Activated naive CD4-positive, alpha-beta T cell treated with anti-CD3 and anti-CD28 coated beads, Interleukin-2, amount 50 U/mL, for 24 hours (primary cell): ENCODE data around the gene PDS5B.
A peak's percentile ranks its signal among the peaks of the same experiment; 100 is the strongest.
"Not testable (repeated sequence)": the region's sequence is repeated elsewhere in the genome, so short reads cannot be mapped to it uniquely, and the experiment has no call there.

Experiments
- H3K27ac Mint-ChIP-seq: one replicate; pipeline ENCODE4 v1.8.0; 2021; ENCODE audit warnings: mild to moderate bottlenecking, mixed read lengths
- H3K27me3 Mint-ChIP-seq: one replicate; pipeline ENCODE4 v1.8.0; 2021; ENCODE audit warnings: mixed read lengths
- H3K36me3 Mint-ChIP-seq: one replicate; pipeline ENCODE4 v1.8.0; 2021; ENCODE audit warnings: mixed read lengths
- H3K4me1 Mint-ChIP-seq: one replicate; pipeline ENCODE4 v1.8.0; 2021; ENCODE audit warnings: mixed read lengths
- H3K4me3 Mint-ChIP-seq: one replicate; pipeline ENCODE4 v1.8.0; 2021; ENCODE audit warnings: mild to moderate bottlenecking, mixed read lengths
- H3K9me3 Mint-ChIP-seq: one replicate; pipeline ENCODE4 v1.8.0; 2021; ENCODE audit warnings: mixed read lengths

PDS5B gene

DNA sequence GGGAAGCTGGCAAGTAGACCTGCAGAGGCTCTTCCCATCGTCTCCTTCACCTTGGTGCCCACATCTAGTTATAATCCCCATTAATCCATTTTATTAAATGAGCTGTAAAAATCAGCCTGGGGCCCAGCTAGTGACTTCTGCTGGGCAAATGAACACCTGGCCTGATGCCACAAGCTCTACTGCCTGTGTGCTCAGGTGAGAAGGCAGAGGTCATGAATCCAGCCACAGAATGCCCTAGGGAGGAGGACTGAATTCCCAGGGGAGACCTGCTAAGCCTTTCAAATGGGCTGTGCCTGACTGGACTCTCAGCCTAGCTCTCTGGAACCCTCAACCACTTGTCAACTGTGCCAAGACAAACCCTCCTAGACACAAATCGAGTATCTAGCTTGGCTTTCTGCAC is 74.0 kb downstream of the PDS5B start:
- Mint-ChIP-seq H3K4me3 (no peak overlapping the region), H3K4me1 (peaks cover 22% of the 10 kb centered on the region), H3K9me3 (no peaks in the 10 kb centered on the region), H3K27ac (no peak overlapping the region), H3K27me3 (no peaks in the 10 kb centered on the region), H3K36me3 (peaks cover 33% of the 10 kb centered on the region)

DNA sequence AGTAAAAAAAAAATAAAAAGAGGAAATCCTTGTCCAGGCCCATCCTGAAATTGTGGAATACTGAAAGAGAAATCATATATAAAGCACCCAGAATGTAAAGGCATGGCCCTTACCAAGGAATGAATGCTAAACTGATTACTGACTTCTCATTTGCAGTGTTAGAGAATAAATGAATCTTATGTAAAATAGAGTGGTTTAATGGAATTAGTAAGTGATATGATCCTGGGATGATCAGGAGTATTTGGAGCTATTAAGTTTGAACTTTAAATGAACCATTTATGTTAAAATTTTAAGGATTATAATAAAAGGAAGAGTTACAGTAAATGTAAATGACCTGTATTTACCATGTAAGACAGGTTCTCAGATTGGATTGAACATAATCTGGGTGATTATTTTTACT is 75.4 kb downstream of the PDS5B start:
- no peaks in the 10 kb centered on the region for H3K27me3 Mint-ChIP-seq
- H3K27ac Mint-ChIP-seq = no peak overlapping the region
- H3K4me3 Mint-ChIP-seq = no peak overlapping the region
- peaks cover 26% of the 10 kb centered on the region for H3K36me3 Mint-ChIP-seq
- peaks cover 18% of the 10 kb centered on the region for H3K4me1 Mint-ChIP-seq
- H3K9me3 Mint-ChIP-seq = no peaks in the 10 kb centered on the region

DNA sequence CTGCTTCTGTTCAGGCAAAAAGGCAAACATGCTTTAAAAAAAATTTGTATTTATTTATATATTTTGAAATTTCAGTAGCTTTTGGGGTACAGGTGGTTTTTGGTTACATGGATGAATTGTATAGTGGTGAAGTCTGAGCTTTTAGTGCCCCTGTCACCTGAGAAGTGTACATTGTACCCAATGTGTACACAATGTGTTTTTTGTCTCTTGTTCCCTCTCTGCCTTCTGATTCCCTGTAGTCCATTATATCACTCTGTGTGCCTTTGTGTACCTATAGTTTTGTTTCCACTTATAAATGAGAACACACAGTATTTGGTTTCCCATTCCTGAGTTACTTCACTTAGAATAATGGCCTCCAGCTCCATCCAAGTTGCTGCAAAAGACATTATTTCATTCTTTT is 77.4 kb downstream of the PDS5B start:
- Mint-ChIP-seq H3K4me1 (peaks cover 14% of the 10 kb centered on the region), H3K4me3 (no peak overlapping the region), H3K36me3 (peaks cover 17% of the 10 kb centered on the region), H3K27ac (no peak overlapping the region), H3K27me3 (no peaks in the 10 kb centered on the region), H3K9me3 (no peaks in the 10 kb centered on the region)

DNA sequence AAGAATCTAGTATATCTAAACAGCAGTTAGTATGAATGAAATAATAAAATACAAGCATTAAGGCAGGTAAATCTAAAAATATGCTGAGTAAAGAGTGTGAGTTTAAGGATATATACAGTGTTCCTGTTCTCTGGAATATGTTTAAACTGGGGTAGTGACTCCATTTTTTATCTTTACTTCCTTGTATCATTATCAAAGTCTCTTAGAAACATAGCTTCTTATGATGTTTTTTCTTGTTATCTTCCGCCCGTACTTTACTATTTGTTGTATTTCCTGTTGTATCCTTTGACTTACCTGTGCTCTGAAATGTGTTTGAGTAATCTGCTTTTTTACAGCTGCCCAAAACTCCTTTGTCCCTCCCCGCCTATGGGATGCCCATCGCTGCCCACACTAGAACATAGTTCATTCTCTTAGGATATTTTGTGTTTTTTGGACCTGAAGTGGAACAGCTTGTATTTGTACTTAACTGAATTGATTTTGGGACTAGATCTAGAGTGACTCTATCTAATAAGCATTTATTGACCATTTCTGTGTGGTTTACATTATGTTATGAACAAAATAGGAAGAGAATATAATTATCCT is 80.8 kb downstream of the PDS5B start:
- no peaks in the 10 kb centered on the region for H3K27me3 Mint-ChIP-seq
- no peaks in the 10 kb centered on the region for H3K9me3 Mint-ChIP-seq
- no peak overlapping the region for H3K4me3 Mint-ChIP-seq
- no peak overlapping the region for H3K27ac Mint-ChIP-seq
- H3K36me3 Mint-ChIP-seq = peaks cover 14% of the 10 kb centered on the region
- H3K4me1 Mint-ChIP-seq = peaks cover 18% of the 10 kb centered on the region

DNA sequence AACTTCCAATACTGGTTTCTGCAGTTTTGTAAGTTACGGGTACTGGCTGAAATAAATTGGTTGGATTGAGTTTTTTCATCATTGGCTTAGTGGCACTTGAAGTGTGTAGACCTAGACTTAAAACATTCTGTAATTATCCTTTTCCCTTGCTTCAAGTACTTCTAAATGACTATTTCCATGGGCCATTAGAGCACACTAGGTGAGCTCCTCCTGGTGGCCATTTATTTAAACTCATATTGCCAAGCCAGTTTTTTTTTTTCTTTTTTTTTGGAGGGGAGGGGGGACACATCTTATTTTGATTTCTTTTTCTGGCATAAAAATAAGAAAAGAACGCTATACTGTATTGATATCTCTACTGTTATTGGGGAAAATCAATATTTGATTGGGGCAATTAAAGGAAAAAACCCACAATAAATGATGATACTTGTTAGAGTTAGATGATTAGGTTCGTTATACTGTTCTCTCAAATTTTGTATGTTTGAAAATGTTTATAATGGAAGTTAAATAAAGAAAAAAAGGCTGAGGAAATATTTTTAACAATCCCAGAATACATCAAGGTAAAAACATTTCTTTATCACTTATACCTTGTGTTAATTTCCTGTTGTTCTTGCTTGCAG is 82.9 kb downstream of the PDS5B start:
- peaks cover 18% of the 10 kb centered on the region for H3K4me1 Mint-ChIP-seq
- no peak overlapping the region for H3K27ac Mint-ChIP-seq
- peaks cover 12% of the 10 kb centered on the region for H3K36me3 Mint-ChIP-seq
- H3K27me3 Mint-ChIP-seq = no peaks in the 10 kb centered on the region
- H3K9me3 Mint-ChIP-seq = no peaks in the 10 kb centered on the region
- no peak overlapping the region for H3K4me3 Mint-ChIP-seq

DNA sequence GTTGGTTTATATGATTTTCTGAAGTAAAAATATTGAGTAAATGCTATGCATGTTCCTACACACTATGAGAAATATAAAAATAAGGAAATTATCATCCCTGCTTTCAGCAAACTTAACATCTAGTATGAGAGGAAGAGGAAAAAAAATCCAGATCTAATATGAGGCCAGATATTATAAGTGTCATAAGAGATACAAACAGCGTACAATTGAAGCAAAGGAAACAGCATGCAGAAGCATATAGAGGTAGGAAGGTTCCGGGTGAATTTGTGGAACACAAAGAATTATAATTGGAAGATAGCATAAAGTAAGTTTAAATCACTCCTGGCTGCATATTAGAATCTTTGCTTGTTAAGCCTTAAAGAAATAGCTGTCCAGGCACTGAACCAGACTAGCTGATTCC is 88.3 kb downstream of the PDS5B start:
- peaks cover 27% of the 10 kb centered on the region for H3K36me3 Mint-ChIP-seq
- no peak overlapping the region for H3K4me3 Mint-ChIP-seq
- H3K27ac Mint-ChIP-seq = no peak overlapping the region

DNA sequence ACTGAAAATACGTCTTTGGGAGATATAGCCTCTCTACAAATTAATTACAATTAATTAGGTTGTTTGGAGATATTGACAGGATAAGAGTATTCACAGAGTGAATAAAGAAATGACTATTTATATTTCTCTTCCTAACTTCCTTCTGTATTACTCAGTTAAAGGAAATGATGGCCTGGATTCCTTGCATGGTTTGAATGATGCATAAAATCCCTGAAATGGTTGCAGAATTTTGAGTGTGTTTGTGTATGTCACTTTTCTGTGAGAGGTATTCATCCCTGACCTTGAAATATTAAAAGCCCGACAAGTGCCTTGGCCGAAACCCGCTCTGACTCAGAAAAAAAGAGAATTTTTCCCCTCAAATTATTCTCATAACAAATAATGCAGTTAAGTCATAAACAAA is 90.0 kb downstream of the PDS5B start:
- Mint-ChIP-seq H3K4me1 (no peaks in the 10 kb centered on the region), H3K27ac (no peak overlapping the region), H3K9me3 (no peaks in the 10 kb centered on the region), H3K36me3 (peaks cover 32% of the 10 kb centered on the region), H3K4me3 (no peak overlapping the region), H3K27me3 (no peaks in the 10 kb centered on the region)

More for the DNA sequence above, 88.3 kb downstream of the PDS5B start:
- Mint-ChIP-seq H3K27me3 (no peaks in the 10 kb centered on the region), H3K4me1 (no peaks in the 10 kb centered on the region), H3K9me3 (no peaks in the 10 kb centered on the region)

DNA sequence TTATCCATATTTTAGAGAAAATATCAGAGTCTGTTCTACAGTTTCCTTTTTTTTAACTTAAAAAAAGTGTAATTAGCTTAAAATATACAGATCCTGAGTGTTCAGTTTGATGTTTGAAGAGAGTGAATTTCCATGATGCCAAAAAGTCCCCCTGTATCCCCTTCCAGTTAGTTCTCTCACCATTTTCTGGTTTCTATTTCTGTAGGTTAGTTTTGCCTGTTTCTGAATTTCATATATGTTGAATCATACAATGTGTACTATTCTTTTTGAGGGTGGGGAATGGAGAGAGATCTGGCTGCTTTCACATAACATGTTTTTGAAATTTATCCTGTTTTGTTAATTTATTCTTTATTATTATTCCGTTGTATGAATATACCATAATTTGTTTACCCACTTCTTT is 95.9 kb downstream of the PDS5B start:
- Mint-ChIP-seq H3K27me3 (no peaks in the 10 kb centered on the region), H3K9me3 (no peaks in the 10 kb centered on the region), H3K36me3 (peaks cover 34% of the 10 kb centered on the region), H3K4me3 (no peak overlapping the region), H3K4me1 (peaks cover 5% of the 10 kb centered on the region), H3K27ac (peak overlapping the region; percentile 18)

DNA sequence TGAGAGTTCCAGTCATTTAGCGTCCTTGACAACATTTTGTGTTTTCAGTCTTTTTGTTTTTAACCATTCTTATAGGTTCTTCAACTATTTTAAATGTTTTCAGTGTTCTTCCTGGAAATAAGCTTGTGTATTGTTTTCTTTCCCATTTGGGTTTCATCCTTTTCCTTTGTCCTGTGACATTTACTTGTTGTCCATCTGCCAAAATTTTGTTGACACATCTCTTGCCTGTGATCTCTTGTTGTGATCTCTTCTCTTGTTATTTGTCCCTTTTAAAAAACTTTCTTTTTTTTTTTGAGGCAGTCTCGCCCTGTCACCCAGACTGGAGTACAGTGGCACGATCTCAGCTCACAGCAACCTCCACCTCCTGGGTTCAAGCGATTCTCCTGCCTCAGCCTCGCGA is 96.5 kb downstream of the PDS5B start:
- peaks cover 5% of the 10 kb centered on the region for H3K4me1 Mint-ChIP-seq
- H3K9me3 Mint-ChIP-seq = no peaks in the 10 kb centered on the region
- peaks cover 31% of the 10 kb centered on the region for H3K36me3 Mint-ChIP-seq
- no peak overlapping the region for H3K4me3 Mint-ChIP-seq
- no peak overlapping the region for H3K27ac Mint-ChIP-seq
- no peaks in the 10 kb centered on the region for H3K27me3 Mint-ChIP-seq

DNA sequence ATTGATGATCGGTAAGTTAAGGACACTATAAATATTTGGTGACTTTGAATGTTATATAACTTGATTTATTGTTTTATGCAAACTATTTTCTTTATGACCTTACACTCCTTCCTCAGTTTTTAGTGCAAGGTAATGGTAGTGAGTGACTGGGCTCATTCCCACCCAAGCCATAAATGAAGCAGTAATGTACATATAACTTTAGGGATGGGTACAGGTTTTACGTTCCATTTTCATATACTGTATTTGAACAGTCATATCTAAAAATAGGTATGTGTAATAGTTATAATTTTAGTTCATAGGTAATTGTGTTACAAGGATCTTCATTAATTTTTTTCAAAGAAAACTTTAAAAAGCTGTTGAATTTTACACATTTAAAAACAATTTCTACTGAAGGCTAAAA is 101.0 kb downstream of the PDS5B start:
- Mint-ChIP-seq H3K4me1 (peaks cover 2% of the 10 kb centered on the region), H3K4me3 (no peak overlapping the region)

DNA sequence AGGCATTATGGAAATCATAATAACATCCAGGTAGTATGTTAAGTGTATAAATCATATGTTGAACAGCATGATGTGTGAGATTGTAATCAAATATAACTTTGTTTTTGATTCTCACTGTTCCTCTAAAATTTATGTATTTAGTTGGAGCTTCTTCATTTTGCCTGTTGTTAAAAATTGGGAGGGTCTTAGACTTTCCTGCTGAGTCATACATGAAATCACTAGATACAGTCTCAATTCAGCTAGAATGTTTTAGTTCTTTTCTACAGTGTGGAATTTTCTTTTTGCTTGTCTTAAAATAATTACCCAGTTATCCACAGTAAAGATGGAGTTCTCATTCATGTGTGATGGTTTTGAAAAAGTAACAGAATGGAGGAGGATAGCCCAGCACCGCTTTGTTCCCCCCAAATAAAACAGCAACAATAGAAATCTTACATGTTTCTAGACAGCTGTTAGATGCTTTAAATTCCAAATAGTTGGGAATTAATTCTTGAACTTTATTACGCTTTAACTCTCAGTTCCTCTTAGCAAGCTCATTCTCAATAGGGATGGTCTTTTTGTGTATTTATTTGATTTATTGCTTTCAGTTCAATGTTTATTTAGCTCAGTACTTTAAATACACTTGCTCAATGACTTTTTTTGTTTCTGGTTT is 109.5 kb downstream of the PDS5B start:
- Mint-ChIP-seq H3K27ac (no peak overlapping the region), H3K27me3 (no peaks in the 10 kb centered on the region), H3K4me1 (no peaks in the 10 kb centered on the region), H3K9me3 (no peaks in the 10 kb centered on the region), H3K36me3 (peaks cover 11% of the 10 kb centered on the region), H3K4me3 (no peak overlapping the region)

More for the DNA sequence above, 101.0 kb downstream of the PDS5B start:
- Mint-ChIP-seq H3K27me3 (no peaks in the 10 kb centered on the region), H3K9me3 (no peaks in the 10 kb centered on the region), H3K36me3 (peaks cover 18% of the 10 kb centered on the region), H3K27ac (no peak overlapping the region)

DNA sequence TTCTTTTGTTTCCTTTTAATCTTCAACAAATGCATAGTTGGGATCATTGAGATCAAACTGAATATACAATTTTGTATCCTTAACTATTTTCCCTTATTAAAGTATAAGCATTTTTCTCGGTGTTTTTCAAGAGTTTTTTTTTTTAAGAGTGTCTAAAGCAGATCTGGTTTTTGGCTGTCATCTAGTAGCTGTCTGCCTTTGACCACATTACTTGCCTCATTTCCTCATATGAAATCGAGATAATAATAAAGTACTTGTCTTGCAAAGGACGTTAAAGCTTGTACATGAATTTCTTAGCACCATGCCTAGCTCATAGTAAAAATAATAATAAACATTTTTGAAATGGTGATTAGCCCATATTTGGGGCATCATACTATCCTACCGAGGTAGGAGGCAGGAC is 121.2 kb downstream of the PDS5B start:
- Mint-ChIP-seq H3K9me3 (peaks cover 2% of the 10 kb centered on the region), H3K36me3 (peaks cover 25% of the 10 kb centered on the region), H3K4me1 (peaks cover 14% of the 10 kb centered on the region), H3K27ac (no peak overlapping the region), H3K4me3 (no peak overlapping the region), H3K27me3 (no peaks in the 10 kb centered on the region)

DNA sequence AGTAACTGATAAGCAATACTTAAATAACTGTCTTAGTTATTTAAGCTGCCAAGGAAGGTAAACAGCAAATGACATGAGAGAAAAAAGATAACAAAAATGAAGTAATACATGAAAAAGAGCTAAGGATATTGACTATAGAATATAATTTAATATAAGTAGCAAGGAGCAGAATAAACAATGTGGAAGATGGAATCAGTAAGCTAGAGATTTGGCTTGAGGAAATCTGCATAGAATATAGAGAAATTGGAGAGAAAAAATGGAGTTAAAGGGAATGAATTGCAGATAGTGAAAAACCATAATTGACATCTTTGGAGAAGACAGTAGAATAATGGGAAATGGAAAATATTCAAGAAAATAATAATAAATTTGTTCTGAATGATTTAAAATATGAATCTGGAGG is 127.1 kb downstream of the PDS5B start:
- Mint-ChIP-seq H3K27me3 (no peaks in the 10 kb centered on the region), H3K4me3 (no peak overlapping the region), H3K27ac (no peak overlapping the region), H3K4me1 (no peaks in the 10 kb centered on the region), H3K36me3 (peaks cover 35% of the 10 kb centered on the region), H3K9me3 (peaks cover 5% of the 10 kb centered on the region)

DNA sequence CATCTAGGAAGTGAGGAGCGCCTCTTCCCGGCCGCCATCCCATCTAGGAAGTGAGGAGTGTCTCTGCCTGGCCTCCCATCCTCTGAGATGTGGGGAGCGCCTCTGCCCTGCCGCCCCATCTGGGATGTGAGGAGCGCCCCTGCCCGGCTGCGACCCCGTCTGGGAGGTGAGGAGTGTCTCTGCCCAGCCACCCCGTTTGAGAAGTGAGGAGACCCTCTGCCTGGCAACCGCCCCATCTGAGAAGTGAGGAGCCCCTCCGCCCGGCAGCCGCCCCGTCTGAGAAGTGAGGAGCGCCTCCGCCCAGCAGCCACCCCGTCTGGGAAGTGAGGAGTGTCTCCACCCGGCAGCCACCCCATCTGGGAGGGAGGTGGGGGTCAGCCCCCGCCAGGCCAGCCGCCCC is 129.9 kb downstream of the PDS5B start:
- peaks cover 37% of the 10 kb centered on the region for H3K36me3 Mint-ChIP-seq
- H3K4me1 Mint-ChIP-seq, H3K27me3 Mint-ChIP-seq, H3K9me3 Mint-ChIP-seq, H3K4me3 Mint-ChIP-seq, H3K27ac Mint-ChIP-seq: not testable (repeated sequence)

DNA sequence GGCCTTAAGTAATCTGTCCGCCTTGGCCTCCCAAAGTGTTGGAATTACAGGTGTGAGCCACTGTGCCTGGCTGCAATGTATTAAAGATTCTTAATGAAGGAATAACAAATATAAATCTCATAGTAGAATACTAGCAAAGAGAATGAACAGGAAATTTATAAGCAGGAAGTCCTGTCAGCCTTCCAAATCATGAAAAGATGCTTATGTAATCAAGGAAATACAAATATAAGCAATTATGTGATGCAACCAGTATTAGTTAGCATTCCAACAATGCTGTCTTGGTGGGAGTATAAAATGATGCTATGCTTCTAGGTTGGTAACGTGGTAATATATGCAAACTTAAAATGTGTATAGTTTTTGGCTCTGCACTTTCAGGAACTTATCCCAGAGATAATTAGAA is 133.8 kb downstream of the PDS5B start:
- Mint-ChIP-seq H3K27ac (no peak overlapping the region), H3K36me3 (peaks cover 19% of the 10 kb centered on the region), H3K9me3 (no peaks in the 10 kb centered on the region), H3K27me3 (no peaks in the 10 kb centered on the region), H3K4me1 (peaks cover 31% of the 10 kb centered on the region), H3K4me3 (no peak overlapping the region)

DNA sequence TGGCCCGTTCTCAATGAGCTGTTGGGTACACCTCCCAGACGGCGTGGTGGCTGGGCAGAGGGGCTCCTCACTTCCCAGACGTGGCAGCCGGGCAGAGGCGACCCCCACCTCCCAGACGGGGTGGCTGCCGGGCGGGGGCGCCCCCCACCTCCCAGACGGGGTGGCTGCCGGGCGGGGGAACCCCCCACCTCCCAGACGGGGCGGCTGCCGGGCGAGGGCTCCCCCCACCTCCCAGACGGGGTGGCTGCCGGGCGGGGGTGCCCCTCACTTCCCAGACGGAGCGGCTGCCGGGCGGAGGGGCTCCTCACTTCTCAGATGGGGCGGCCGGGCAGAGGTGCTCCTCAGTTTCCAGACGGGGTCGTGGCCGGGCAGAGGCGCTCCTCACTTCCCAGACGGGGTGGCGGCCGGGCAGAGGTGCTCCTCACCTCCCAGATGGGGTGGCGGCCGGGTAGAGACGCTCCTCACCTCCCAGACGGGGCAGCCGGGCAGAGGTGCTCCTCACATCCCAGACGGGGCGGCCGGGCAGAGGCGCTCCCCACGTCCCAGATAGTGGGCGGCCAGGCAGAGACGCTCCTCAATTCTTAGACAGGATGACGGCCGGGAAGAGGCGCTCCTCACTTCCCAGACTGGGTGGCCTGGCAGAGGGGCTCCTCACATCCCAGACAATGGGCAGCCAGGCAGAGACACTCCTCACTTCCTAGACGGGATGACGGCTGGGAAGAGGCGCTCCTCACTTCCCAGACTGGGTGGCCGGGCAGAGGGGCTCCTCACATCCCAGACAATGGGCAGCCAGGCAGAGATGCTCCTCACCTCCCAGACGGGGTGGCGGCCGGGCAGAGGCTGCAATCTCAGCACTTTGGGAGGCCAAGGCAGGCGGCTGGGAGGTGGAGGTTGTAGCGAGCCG is 135.1 kb downstream of the PDS5B start:
- H3K27me3 Mint-ChIP-seq, H3K27ac Mint-ChIP-seq, H3K9me3 Mint-ChIP-seq, H3K4me3 Mint-ChIP-seq: not testable (repeated sequence)
- Mint-ChIP-seq H3K4me1 (peaks cover 40% of the 10 kb centered on the region), H3K36me3 (peaks cover 19% of the 10 kb centered on the region)
